Activated naive CD8-positive, alpha-beta T cell treated with anti-CD3 and anti-CD28 coated beads, Interleukin-2, amount 10 ng/mL, durations not matched to agents 7 days and 5 days (primary cell): ENCODE data around the gene MAP3K6. TPM values are rescaled to one million over a fixed set of nuclear protein-coding genes. Genes with fewer than 3 reads are reported as not detected.

ENCODE experiments used
- ATAC-seq: fragments of 150-1000 bp; cut with Tn5 transposase; one replicate; pipeline ENCODE4 v1.10.0; 2021; ENCODE audit warnings: low read depth, moderate library complexity
- POLR2A ChIA-PET: fragments of 350-600 bp; sonication (Branson Sonifier 250); formaldehyde crosslinking; loops from one replicate; lab custom pipeline; 2021; ENCODE audit warnings: antibody characterized with exemption; lab: Charles Lee
- DNase-seq: peaks from one replicate; pipeline ENCODE4 v3.0.0; 2021
- H3K27ac Mint-ChIP-seq: one replicate; pipeline ENCODE4 v1.8.0; 2022; ENCODE audit warnings: mild to moderate bottlenecking, mixed read lengths
- H3K27me3 Mint-ChIP-seq: one replicate; pipeline ENCODE4 v1.8.0; 2022; ENCODE audit warnings: mild to moderate bottlenecking, moderate library complexity, mixed read lengths
- H3K36me3 Mint-ChIP-seq: one replicate; pipeline ENCODE4 v1.8.0; 2021; ENCODE audit warnings: mild to moderate bottlenecking, mixed read lengths
- H3K4me1 Mint-ChIP-seq: one replicate; pipeline ENCODE4 v1.8.0; 2021; ENCODE audit warnings: mixed read lengths
- H3K4me3 Mint-ChIP-seq: one replicate; pipeline ENCODE4 v1.8.0; 2022; ENCODE audit warnings: mild to moderate bottlenecking, moderate library complexity, mixed read lengths
- H3K9me3 Mint-ChIP-seq: one replicate; pipeline ENCODE4 v1.8.0; 2021; ENCODE audit warnings: mixed read lengths
- total RNA-seq, 2 experiments: library from RNA; stranded (reverse); gene quantifications; one replicate each; pipeline ENCODE4 v1.2.3, GENCODE V29; 2021

The MAP3K6 gene
- total RNA-seq, 2 experiments from 2014 or later = 8.6 to 9.0 TPM

DNA sequence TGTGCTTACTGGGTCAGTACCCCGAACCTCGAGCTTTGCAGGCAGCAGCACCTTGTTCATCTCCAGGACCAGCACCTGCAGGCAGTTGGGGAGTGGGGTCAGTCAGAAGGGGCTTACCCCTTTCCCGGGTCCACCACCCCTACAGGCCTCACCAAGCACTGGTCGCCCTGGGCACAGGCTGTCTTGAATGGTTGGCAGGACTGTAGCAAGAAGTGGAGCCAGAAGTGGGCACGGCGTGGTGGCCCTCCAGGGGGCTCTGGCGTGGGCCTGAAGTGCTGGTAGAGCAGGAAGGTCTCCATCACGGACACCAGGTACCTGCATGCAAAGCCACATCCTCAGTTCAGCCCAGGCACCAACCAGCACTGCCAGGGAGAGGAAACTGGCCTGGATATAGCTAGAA lies 5.2 kb downstream of the MAP3K6 start:
- H3K4me1 Mint-ChIP-seq = peaks cover 30% of the 10 kb centered on the region
- H3K27me3 Mint-ChIP-seq = peaks cover 6% of the 10 kb centered on the region
- DNase-seq (no peak), ATAC-seq (no peak)
- no peak overlapping the region for H3K27ac Mint-ChIP-seq
- no peaks in the 10 kb centered on the region for H3K36me3 Mint-ChIP-seq
- no peak overlapping the region for H3K4me3 Mint-ChIP-seq
- H3K9me3 Mint-ChIP-seq = no peaks in the 10 kb centered on the region
- POLR2A ChIA-PET = no interaction called here

DNA sequence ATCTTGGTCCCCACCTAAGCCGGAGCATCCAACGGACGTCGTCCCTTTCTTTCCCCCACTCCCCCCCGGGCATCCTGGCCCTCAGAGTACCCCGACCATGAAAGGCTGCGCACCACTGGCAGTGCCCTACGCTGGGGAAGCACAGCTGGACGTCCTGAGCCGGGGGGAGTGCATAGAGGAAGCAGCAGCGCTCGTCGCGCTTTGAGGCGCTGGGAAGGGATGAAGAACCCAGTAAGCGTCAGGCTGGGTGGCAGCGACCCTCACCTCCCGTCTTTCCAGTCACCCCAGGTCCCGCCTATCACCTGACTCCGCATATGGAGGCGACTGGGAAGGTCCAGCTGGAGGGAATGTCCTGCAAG lies 5.7 kb downstream of the MAP3K6 start:
- POLR2A ChIA-PET = no interaction called here
- DNase-seq (no peak), ATAC-seq (no peak)
- no peaks in the 10 kb centered on the region for H3K36me3 Mint-ChIP-seq
- no peaks in the 10 kb centered on the region for H3K9me3 Mint-ChIP-seq
- no peak overlapping the region for H3K27ac Mint-ChIP-seq
- H3K4me3 Mint-ChIP-seq = peak overlapping the region; percentile 19
- peaks cover 6% of the 10 kb centered on the region for H3K27me3 Mint-ChIP-seq
- H3K4me1 Mint-ChIP-seq = peaks cover 34% of the 10 kb centered on the region

DNA sequence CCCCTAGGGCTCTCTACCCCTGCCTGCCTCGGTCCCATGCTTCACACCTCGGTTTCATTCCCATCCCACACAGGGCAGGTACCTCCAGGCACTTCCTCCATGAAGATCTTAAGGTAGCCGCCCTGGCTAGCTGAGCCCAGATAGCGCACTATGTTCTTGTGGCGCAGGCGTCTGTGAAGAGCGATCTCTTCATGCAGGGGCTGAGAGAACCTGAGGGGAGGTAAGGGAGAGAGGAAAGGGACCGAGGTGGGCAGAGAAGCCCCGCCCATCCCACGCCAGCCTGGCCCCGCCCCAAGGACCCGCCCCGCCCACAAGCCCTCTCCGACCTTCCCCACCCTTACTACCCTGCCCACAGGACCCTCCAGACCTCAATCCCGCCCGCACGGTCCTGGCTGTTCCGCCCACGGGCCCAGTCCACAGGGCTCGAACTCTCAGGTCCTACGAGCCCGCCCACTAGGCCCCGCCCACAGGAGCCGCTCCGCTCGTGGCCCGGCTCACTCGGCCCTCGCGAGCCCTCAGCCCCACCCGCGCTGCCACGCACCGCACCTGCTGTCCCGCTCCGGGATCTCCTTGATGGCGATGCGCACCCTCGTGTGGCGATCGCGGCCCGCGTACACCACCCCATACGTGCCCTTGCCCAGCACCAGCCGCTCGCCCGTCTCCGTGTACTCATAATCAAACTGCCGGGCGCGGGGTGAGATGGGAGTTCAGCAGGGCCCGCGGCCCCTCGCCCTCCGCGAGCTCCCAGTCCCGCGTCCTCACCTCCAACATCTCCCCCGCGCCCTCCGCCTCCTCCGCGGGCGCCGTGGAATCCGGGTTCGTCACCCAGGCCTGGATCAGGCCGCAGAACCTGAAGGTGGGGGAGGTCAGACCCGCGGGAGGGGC lies 6.4 kb downstream of the MAP3K6 start:
- POLR2A ChIA-PET = interaction anchor here (1.0 to 1.6 kb wide), 2 partner anchors 15 to 18 kb away, joined by 3 to 4 read pairs; partner anchors contain the start of gene SYTL1
- H3K36me3 Mint-ChIP-seq = no peaks in the 10 kb centered on the region
- peak overlapping the region; percentile 63 for H3K4me3 Mint-ChIP-seq
- DNase-seq = peak; percentile 65
- peak overlapping the region; percentile 61 for H3K27ac Mint-ChIP-seq
- H3K27me3 Mint-ChIP-seq = peaks cover 6% of the 10 kb centered on the region
- peak; percentile 4 for ATAC-seq
- peaks cover 35% of the 10 kb centered on the region for H3K4me1 Mint-ChIP-seq
- no peaks in the 10 kb centered on the region for H3K9me3 Mint-ChIP-seq

DNA sequence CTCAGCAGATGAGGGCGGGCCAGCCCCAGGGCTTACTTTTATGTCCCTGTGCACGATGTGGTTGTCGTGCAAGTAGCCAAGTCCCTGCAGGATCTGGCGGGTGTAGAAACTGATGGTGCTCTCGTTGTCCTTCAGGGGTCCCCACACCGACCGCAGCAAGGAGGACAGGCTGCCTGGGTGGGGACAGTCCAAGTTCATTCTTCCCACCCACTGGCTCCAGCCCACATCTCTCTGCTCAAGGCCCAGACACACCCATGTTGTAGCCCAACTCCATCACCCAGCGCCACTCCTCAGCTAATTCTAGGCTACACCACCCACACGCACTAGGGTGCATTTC lies 7.0 kb downstream of the MAP3K6 start:
- Mint-ChIP-seq H3K27me3 (peaks cover 6% of the 10 kb centered on the region), H3K36me3 (no peaks in the 10 kb centered on the region), H3K4me1 (peaks cover 31% of the 10 kb centered on the region), H3K4me3 (peak overlapping the region; percentile 63), H3K27ac (peak overlapping the region; percentile 61), H3K9me3 (no peaks in the 10 kb centered on the region)
- DNase-seq = no peak
- ATAC-seq = no peak
- POLR2A ChIA-PET = interaction anchor here (1.0 to 1.6 kb wide), 2 partner anchors 15 to 18 kb away, joined by 3 to 4 read pairs; partner anchors contain the start of gene SYTL1

DNA sequence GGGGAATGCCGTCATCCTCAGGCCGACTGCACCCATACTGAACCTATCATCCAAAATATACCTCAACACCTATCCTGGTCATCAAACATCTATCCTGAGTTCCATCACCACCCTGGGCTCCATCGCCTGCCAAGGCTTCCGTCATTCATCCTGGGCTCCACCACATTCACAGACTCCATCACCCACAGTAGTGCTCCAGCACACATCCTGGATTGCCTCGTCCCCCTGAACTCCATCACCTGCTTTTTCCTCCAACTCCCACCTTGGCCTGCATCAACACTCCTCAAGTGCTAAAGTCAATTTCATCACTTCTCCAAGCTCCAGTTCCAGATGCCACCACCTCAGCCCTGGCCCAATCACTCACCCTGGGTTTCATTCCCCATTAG lies 7.8 kb downstream of the MAP3K6 start:
- Mint-ChIP-seq H3K4me1 (peaks cover 31% of the 10 kb centered on the region), H3K36me3 (no peaks in the 10 kb centered on the region), H3K27me3 (peaks cover 6% of the 10 kb centered on the region), H3K27ac (peak overlapping the region; percentile 17), H3K9me3 (no peaks in the 10 kb centered on the region), H3K4me3 (peak overlapping the region; percentile 1)
- DNase-seq (no peak), ATAC-seq (no peak)
- POLR2A ChIA-PET = interaction anchor here (0.6 to 3.6 kb wide), 4 partner anchors 14 to 17 kb away, joined by 3 to 23 read pairs (median 4); partner anchors contain the start of gene SYTL1

DNA sequence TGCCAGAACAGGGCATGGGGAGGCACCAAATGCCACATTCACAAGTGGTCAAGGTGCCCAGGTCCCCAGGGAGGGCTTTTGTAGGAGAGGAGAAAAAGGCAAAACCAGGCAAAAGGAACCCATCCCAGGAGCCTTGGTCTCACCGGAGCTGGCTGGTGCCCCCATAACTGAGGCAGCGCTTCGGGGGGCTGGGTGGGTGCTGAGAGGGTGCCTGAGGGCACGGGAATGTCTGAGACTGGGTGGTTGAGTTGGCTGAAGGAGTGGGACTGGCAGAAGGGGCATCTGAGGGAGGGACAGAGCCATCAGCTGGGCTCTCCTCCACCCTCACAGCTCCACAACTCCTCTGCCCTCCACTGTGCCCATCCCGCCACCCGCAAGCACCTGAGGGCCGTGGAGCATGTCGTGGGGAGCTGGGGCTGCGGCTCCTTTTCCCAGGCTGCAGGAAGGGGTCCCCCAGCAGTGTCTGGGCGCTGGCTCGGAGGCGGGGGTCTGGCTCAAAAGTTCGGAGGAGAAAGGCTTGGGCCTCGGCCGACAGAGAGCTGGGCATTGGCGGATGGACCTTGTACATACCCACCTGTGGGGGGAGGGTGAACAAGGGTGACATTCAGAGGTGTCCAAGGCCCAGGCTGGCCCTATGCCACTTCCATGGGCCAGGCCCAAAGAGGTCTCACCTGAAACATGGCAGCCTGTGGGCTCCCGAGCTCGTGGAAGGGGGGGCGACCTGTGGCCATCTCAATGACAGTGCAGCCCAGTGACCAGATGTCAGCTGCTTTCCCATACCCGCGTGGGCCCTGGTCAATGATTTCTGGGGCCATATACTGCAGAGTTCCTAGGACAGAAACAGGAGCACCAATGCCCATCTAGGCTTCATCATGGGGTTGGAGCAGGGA lies 8.5 kb downstream of the MAP3K6 start:
- peaks cover 27% of the 10 kb centered on the region for H3K4me1 Mint-ChIP-seq
- no peak overlapping the region for H3K4me3 Mint-ChIP-seq
- no peaks in the 10 kb centered on the region for H3K9me3 Mint-ChIP-seq
- DNase-seq = no peak
- ATAC-seq = no peak
- H3K36me3 Mint-ChIP-seq = no peaks in the 10 kb centered on the region
- H3K27ac Mint-ChIP-seq = no peak overlapping the region
- peaks cover 6% of the 10 kb centered on the region for H3K27me3 Mint-ChIP-seq
- POLR2A ChIA-PET = interaction anchor here (0.6 to 3.6 kb wide), 10 partner anchors 8 to 247 kb away, joined by 3 to 23 read pairs (median 4); partner anchors contain the start of genes MAP3K6 and SYTL1

DNA sequence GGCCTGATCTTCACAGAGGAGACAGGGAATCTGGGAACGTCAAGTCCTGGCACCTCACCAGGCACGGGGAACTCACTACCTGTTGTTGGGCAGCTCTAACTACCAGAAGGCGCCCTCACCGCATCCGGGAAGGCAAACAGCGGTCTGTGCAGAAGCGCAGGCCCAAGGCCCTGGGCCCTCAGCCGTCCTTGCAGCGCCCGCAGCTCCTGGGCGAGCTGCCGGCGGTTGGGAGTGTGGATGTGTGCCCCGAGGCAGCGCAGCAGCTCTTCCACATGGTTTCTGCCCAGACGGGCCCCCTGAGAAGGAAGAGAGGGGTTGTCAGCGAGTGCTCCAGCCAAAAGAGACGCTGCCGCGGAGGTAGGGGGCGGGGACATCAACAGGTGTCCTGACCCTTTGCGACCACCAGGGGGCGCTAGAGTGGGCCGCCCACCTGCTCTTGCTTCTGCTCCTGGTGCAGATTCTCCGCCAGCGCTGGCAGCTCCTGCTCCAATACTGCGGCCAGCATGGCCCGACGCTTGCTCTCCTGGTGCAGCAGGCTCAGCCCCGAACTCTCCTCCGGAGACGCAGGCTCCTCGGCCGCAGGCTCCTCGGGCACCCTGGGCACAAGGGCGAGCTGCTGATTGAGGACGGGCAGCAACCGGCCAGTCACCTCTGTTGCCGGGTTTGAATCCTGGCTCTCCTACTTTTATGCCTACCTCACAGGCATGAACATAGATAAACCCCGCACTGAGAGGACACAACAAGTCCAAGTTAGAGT lies 9.3 kb downstream of the MAP3K6 start:
- ATAC-seq = peak; percentile 71
- H3K27ac Mint-ChIP-seq = peak overlapping the region; percentile 86
- H3K9me3 Mint-ChIP-seq = no peaks in the 10 kb centered on the region
- H3K27me3 Mint-ChIP-seq = peaks cover 6% of the 10 kb centered on the region
- peak overlapping the region; percentile 78 for H3K4me3 Mint-ChIP-seq
- peak; percentile 89 for DNase-seq
- peaks cover 27% of the 10 kb centered on the region for H3K4me1 Mint-ChIP-seq
- POLR2A ChIA-PET = interaction anchor here (0.5 to 4.2 kb wide), 13 partner anchors 9 to 247 kb away, joined by 3 to 29 read pairs (median 4); partner anchors contain the start of genes MAP3K6 and SYTL1
- no peaks in the 10 kb centered on the region for H3K36me3 Mint-ChIP-seq

DNA sequence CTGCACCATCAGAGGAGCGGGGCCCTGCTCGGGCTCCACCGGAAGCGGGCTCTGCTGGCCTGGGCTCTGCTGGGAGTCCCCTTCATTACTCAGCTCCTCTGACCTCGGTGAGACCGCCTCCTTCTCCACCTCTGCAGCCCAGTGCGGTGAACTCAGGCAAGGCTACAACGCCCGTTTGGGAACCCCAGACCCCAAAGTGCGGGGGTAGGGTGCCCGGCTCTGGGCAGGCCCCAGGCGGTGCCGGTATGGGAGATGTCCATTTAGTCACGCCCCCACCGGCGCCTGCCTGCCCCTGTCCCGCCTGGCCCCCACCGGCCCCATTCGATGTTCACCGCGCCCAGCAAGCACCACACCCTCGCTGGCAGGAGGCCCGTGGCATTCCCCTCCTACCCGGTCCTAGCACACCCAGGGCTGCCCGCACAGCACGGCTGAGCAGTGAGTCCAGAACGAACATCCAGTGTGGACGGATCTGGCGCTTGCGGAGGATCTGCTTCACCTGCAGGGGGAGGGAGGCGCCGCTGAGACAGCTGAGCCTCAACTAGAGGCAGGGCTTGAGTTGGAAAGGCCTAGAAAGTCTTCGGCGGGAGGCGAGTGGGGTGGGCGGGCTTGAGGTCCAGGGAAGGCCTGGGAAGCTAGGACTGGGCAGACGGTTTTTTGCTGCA lies 10.0 kb downstream of the MAP3K6 start:
- DNase-seq (peak; percentile 49), ATAC-seq (peak; percentile 23)
- POLR2A ChIA-PET = interaction anchor here (1.0 to 4.2 kb wide), 14 partner anchors 8 to 248 kb away, joined by 3 to 29 read pairs (median 4); partner anchors contain the start of genes MAP3K6 and SYTL1
- Mint-ChIP-seq H3K27ac (peak overlapping the region; percentile 86), H3K36me3 (no peaks in the 10 kb centered on the region), H3K9me3 (no peaks in the 10 kb centered on the region), H3K4me1 (peaks cover 27% of the 10 kb centered on the region), H3K27me3 (peaks cover 6% of the 10 kb centered on the region), H3K4me3 (peak overlapping the region; percentile 78)

DNA sequence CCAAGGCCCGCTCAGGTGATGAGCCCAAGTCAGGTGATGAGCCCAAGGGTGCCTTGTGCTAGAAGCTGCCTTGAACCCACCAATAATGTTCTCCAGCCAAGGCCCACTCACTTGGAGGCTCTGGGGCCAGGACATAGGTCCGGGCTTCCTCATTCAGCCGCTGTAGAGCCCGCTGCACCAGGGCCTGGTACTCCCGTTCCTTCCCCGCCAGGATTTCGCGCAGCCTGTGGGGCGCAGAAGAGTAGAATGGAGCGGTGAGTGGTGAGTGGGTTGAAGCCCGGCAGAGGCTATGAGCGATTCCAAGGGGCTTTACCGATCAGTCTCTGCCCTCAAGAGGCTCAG lies 10.5 kb downstream of the MAP3K6 start:
- peak overlapping the region; percentile 48 for H3K4me3 Mint-ChIP-seq
- H3K36me3 Mint-ChIP-seq = no peaks in the 10 kb centered on the region
- DNase-seq (no peak), ATAC-seq (no peak)
- H3K4me1 Mint-ChIP-seq = peaks cover 27% of the 10 kb centered on the region
- POLR2A ChIA-PET = interaction anchor here (1.1 to 4.2 kb wide), 4 partner anchors 9 to 32 kb away, joined by 3 to 29 read pairs (median 14); partner anchors contain the start of genes MAP3K6 and SYTL1
- no peaks in the 10 kb centered on the region for H3K9me3 Mint-ChIP-seq
- peak overlapping the region; percentile 86 for H3K27ac Mint-ChIP-seq
- peaks cover 6% of the 10 kb centered on the region for H3K27me3 Mint-ChIP-seq

DNA sequence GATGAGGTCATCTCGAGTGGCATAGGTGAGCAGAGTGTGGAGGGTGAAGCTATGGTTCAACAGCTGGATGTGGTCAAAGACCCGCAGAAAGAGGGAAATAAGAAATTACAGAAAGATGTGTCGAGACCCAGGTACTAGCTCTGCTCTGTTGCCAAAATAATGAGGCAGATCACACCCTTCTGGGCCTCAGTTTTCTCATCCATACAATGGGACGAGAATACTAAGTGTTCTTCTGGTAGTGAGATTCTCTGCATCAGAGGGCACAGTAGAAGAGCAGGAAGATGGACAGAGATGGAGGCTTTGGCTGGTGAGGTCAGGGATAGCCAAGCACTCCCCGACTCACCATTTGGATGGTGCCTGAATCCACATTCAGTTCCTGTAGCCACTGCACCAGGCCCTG lies 11.1 kb downstream of the MAP3K6 start:
- ATAC-seq (no peak), DNase-seq (no peak)
- H3K4me1 Mint-ChIP-seq = peaks cover 27% of the 10 kb centered on the region
- H3K4me3 Mint-ChIP-seq = no peak overlapping the region
- POLR2A ChIA-PET = interaction anchor here (1.1 to 4.2 kb wide), 4 partner anchors 10 to 31 kb away, joined by 3 to 29 read pairs (median 14); partner anchors contain the start of genes MAP3K6 and SYTL1
- no peaks in the 10 kb centered on the region for H3K9me3 Mint-ChIP-seq
- H3K27ac Mint-ChIP-seq = peak overlapping the region; percentile 86
- no peaks in the 10 kb centered on the region for H3K36me3 Mint-ChIP-seq
- peaks cover 6% of the 10 kb centered on the region for H3K27me3 Mint-ChIP-seq

DNA sequence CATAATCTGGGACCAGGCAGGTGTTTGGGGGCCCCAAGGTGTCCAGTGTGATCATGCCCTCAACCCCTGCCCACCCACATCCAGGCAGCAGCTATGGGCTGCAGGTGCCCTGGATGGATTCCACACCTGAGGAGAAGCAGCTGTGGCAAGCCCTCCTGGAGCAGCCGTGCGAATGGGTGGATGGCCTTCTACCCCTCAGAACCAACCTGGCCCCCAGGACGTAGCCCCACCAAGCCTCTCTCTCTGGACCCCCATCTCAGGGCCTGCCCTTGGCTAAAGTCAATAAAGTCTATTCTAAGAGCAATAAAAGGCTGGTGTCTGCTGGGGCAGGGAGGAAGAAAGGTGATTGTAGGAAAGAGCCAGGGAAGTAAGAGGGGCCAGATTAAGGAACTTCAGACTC lies 13.1 kb downstream of the MAP3K6 start:
- no peak for ATAC-seq
- H3K4me3 Mint-ChIP-seq = no peak overlapping the region
- H3K27me3 Mint-ChIP-seq = no peaks in the 10 kb centered on the region
- peaks cover 13% of the 10 kb centered on the region for H3K4me1 Mint-ChIP-seq
- H3K9me3 Mint-ChIP-seq = no peaks in the 10 kb centered on the region
- DNase-seq = no peak
- no peaks in the 10 kb centered on the region for H3K36me3 Mint-ChIP-seq
- no peak overlapping the region for H3K27ac Mint-ChIP-seq
- POLR2A ChIA-PET = interaction anchor here (0.7 to 4.2 kb wide), 4 partner anchors 9 to 180 kb away, joined by 3 to 29 read pairs (median 4); no protein-coding TSS in a partner anchor

DNA sequence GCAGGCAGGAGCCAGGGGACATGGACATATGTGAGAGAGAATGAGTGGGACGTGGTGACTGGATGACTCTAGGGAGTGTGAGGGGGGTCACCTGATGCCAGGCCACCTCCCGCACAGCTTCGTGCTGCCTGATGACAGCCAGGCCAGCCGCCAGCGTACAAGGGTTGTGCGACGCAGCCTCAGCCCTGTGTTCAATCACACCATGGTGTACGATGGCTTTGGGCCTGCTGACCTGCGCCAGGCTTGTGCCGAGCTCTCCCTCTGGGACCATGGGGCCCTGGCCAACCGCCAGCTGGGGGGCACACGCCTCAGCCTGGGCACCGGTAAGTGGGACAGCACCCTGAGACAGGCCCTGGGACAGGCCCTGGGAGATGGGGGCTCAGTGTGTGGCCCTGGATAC lies 13.6 kb downstream of the MAP3K6 start:
- peaks cover 13% of the 10 kb centered on the region for H3K4me1 Mint-ChIP-seq
- ATAC-seq = no peak
- DNase-seq = no peak
- no peak overlapping the region for H3K4me3 Mint-ChIP-seq
- H3K27ac Mint-ChIP-seq = no peak overlapping the region
- peaks cover under 1% of the 10 kb centered on the region for H3K36me3 Mint-ChIP-seq
- no peaks in the 10 kb centered on the region for H3K27me3 Mint-ChIP-seq
- H3K9me3 Mint-ChIP-seq = no peaks in the 10 kb centered on the region
- POLR2A ChIA-PET = interaction anchor here (1.3 to 1.5 kb wide), 2 partner anchors 10 to 12 kb away, joined by 3 to 5 read pairs; no protein-coding TSS in a partner anchor
